ENCODE data around the gene UGT1A9. TPM values are rescaled to one million over a fixed set of nuclear protein-coding genes. Genes with fewer than 3 reads are reported as not detected.

The UGT1A9 gene
- total RNA-seq, 2 donors from 2014 or later: 2.0 to 2.3 TPM

- TF ChIP-seq CTCF (IDR thresholded peaks at IDR 0.05): no peak
- no peak overlapping the region for H3K9ac ChIP-seq (ENCODE audit: low read depth in 2 of 2, low read length in 2 of 2)
- no peak overlapping the region for H3K27ac ChIP-seq
- H3K27me3 ChIP-seq: no peaks in the 10 kb centered on the region
- no peaks in the 10 kb centered on the region for H3K9me3 ChIP-seq
- no peaks in the 10 kb centered on the region for H3K36me3 ChIP-seq
- no peak for DNase-seq
- H3K4me1 ChIP-seq: no peaks in the 10 kb centered on the region
- no peak overlapping the region for H3K4me3 ChIP-seq
- intact Hi-C loops (cut with DNase I): no loop called here
Measured at GRCh38 chr2:233807215-233807865, 135.6 kb downstream of the UGT1A9 start.

- no peaks in the 10 kb centered on the region for H3K36me3 ChIP-seq
- H3K9ac ChIP-seq (ENCODE audit: low read depth in 2 of 2, low read length in 2 of 2): no peak overlapping the region
- no peaks in the 10 kb centered on the region for H3K4me1 ChIP-seq
- no peaks in the 10 kb centered on the region for H3K27me3 ChIP-seq
- TF ChIP-seq CTCF (IDR thresholded peaks at IDR 0.05): no peak
- intact Hi-C loops (cut with DNase I): no loop called here
- H3K4me3 ChIP-seq: no peak overlapping the region
- H3K9me3 ChIP-seq: no peaks in the 10 kb centered on the region
- no peak for DNase-seq
- no peak overlapping the region for H3K27ac ChIP-seq
Measured at GRCh38 chr2:233807966-233808935, 136.6 kb downstream of the UGT1A9 start.

DNA sequence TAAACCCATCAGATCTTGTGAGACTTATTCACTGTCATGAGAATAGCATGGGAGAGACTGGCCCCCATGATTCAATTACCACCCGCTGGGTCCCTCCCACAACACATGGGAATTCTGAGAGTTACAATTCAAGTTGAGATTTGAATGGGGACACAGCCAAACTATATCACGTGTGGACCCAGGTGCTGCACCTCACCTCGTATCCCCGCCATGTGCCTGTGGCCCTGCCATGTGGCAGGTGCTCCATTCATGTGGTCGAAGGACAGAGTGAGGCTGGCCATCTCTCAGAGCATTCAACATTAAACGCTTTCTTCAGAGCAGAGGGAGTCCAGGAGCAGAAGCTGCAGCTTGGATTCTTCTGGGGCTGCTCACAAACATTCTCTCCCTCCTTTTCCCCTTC, 138.7 kb downstream of the UGT1A9 start:
- H3K27ac ChIP-seq: no peak overlapping the region
- H3K4me3 ChIP-seq: no peak overlapping the region
- no peaks in the 10 kb centered on the region for H3K27me3 ChIP-seq
- H3K9me3 ChIP-seq: no peaks in the 10 kb centered on the region
- no peak for TF ChIP-seq CTCF (IDR thresholded peaks at IDR 0.05)
- H3K4me1 ChIP-seq: no peaks in the 10 kb centered on the region
- no peak for DNase-seq
- intact Hi-C loops (cut with DNase I): no loop called here
- H3K9ac ChIP-seq (ENCODE audit: low read depth in 2 of 2, low read length in 2 of 2): no peak overlapping the region
- H3K36me3 ChIP-seq: no peaks in the 10 kb centered on the region

GRCh38 chr2:233811087-233811486, 139.4 kb downstream of the UGT1A9 start:
- Histone ChIP-seq H3K9ac (ENCODE audit: low read depth in 2 of 2, low read length in 2 of 2) (no peak overlapping the region), H3K4me1 (no peaks in the 10 kb centered on the region), H3K27me3 (no peaks in the 10 kb centered on the region), H3K27ac (no peak overlapping the region), H3K4me3 (no peak overlapping the region), H3K9me3 (no peaks in the 10 kb centered on the region), H3K36me3 (no peaks in the 10 kb centered on the region)
- intact Hi-C loops (cut with DNase I): no loop called here
- DNase-seq: no peak
- no peak for TF ChIP-seq CTCF (IDR thresholded peaks at IDR 0.05)

GRCh38 chr2:233811732-233812131, 140.0 kb downstream of the UGT1A9 start:
- no peak for DNase-seq
- intact Hi-C loops (cut with DNase I): no loop called here
- Histone ChIP-seq H3K9ac (ENCODE audit: low read depth in 2 of 2, low read length in 2 of 2) (no peak overlapping the region), H3K27me3 (no peaks in the 10 kb centered on the region), H3K9me3 (no peaks in the 10 kb centered on the region), H3K36me3 (no peaks in the 10 kb centered on the region), H3K4me1 (no peaks in the 10 kb centered on the region), H3K4me3 (no peak overlapping the region), H3K27ac (no peak overlapping the region)
- TF ChIP-seq CTCF (IDR thresholded peaks at IDR 0.05): no peak

All from colonic mucosa (tissue), 4 donors.